Measurements from ENCODE around the gene SPTBN1.
"Not testable (repeated sequence)": the region's sequence is repeated elsewhere in the genome, so short reads cannot be mapped to it uniquely, and the experiment has no call there.

The SPTBN1 gene

GRCh38 chr2:54481686-54482085, 25.6 kb downstream of the SPTBN1 start:
- TF ChIP-seq CTCF (conservative IDR thresholded peaks at IDR 0.05) (no peak), ZFX (IDR thresholded peaks at IDR 0.05) (no peak)
- H3K27ac ChIP-seq = no peak overlapping the region

DNA sequence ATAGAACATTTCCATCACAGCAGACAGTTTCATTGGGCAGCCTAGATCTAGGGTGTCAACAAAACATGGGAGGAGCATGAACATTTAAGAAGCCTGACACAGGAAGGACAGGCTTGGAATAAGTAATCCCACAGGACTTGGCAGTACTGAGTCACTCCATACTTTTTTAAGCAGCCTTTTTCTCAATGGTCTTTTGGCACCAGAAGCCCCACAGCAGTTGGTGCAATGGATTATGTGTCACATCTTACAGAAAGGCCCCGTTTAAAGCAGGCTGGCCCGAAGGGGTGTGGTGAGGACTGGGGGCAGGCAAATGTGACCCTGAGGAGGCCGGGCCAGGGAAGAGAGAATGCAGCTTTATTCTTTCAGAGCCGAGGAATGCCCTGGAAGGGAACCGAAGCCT, 26.6 kb downstream of the SPTBN1 start:
- TF ChIP-seq ZFX (IDR thresholded peaks at IDR 0.05) (no peak), CTCF (conservative IDR thresholded peaks at IDR 0.05) (no peak)
- no peak overlapping the region for H3K27ac ChIP-seq

GRCh38 chr2:54483426-54483825, 27.3 kb downstream of the SPTBN1 start:
- no peak for TF ChIP-seq CTCF (conservative IDR thresholded peaks at IDR 0.05)
- TF ChIP-seq ZFX (IDR thresholded peaks at IDR 0.05) = no peak
- no peak overlapping the region for H3K27ac ChIP-seq

DNA sequence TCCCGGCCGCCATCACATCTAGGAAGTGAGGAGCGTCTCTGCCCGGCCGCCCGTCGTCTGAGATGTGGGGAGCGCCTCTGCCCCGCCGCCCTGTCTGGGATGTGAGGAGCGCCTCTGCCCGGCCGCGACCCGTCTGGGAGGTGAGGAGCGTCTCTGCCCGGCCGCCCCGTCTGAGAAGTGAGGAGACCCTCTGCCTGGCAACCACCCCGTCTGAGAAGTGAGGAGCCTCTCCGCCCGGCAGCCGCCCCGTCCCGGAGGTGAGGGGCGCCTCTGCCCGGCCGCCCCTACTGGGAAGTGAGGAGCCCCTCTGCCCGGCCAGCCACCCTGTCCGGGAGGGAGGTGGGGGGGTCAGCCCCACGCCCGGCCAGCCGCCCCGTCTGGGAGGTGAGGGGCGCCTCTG, 29.6 kb downstream of the SPTBN1 start:
- not testable (repeated sequence) for H3K27ac ChIP-seq

DNA sequence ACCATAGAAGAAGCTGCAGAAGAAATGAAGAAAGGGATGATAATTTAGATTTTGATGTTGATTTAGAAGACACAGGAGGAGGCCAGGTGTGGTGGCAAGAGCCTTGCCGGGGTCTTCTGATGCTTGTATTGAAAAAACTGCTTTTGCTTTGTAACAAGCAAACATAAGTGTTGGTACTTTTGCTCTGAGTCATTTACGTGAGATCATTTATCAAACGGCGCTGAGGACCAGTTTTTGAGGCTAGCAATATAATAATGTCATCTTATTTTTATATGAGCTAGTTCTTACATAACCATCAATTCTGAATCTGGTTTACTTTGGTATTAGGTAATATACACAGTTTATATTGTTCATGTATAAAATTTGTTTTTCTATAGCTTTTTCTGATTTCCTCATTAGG, 30.6 kb downstream of the SPTBN1 start:
- TF ChIP-seq ZFX (IDR thresholded peaks at IDR 0.05) (no peak), CTCF (conservative IDR thresholded peaks at IDR 0.05) (no peak)
- H3K27ac ChIP-seq = no peak overlapping the region

- TF ChIP-seq ZFX (IDR thresholded peaks at IDR 0.05) (no peak), CTCF (conservative IDR thresholded peaks at IDR 0.05) (no peak)
- H3K27ac ChIP-seq = no peak overlapping the region
These were observed 34.7 kb downstream of the SPTBN1 start for GRCh38 chr2:54490863-54491262.

DNA sequence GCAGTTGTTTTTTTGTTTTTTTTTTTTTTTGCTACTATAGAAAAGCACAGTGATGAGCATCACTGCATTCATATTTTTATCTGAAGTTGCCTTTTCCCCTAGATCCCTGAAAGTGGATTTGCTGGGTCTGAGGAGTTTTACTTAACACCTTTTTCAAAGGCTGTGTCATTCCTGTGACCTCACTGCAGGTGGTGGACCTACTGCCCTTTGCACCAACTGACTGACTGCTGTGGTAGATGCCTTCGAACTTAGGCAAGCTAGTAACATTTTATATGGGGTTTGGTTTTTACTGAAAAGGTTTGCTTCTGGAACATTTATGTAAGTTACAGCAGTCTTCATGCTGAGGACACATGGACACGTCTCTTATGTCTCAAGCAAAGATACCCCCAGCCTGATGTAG, 36.2 kb downstream of the SPTBN1 start:
- no peak for TF ChIP-seq ZFX (IDR thresholded peaks at IDR 0.05)
- TF ChIP-seq CTCF (conservative IDR thresholded peaks at IDR 0.05) = no peak
- H3K27ac ChIP-seq = no peak overlapping the region

DNA sequence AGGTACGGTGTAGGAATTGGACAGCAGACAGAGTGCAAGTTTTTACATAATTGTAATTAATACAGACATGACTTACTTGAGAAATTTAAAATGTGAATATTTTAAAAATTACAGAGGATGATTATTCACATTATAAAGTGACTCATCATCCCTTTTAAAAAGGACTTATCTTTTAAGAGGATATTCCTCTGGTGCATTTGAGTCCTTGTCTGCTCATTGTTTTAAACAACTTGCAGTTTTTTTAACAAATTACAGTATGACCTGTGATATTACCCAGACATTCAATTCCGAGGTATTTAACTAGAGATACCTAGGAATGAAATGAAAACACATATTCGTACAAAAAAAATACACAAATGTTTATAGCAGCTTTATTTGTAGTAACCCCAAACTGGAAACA, 38.0 kb downstream of the SPTBN1 start:
- no peak overlapping the region for H3K27ac ChIP-seq
- TF ChIP-seq ZFX (IDR thresholded peaks at IDR 0.05) = no peak
- TF ChIP-seq CTCF (conservative IDR thresholded peaks at IDR 0.05) = no peak

All from C4-2B (cell line).